GM10266 (cell line): ENCODE results near the gene TRIM17.

Experiments used
- DNase-seq: peaks from one replicate; pipeline ENCODE4 v3.0.0; 2012; ENCODE audit errors: extremely low spot score
- CTCF ChIP-seq: IDR thresholded peaks from 2 replicates; pipeline ENCODE4 v1.5.1; 2012; ENCODE audit warnings: mild to moderate bottlenecking, low read depth; ENCODE audit not compliant: control insufficient read depth, insufficient read depth; ENCODE audit errors: missing control alignments

TRIM17 gene

GRCh38 chr1:228398741-228399461 lies 17.8 kb downstream of the TRIM17 start:
- TF ChIP-seq CTCF, result no peak
- no peak for DNase-seq

GRCh38 chr1:228397966-228398365 lies 18.7 kb downstream of the TRIM17 start:
- TF ChIP-seq CTCF, result no peak
- no peak for DNase-seq

GRCh38 chr1:228396770-228397662 lies 19.6 kb downstream of the TRIM17 start:
- no peak for TF ChIP-seq CTCF
- no peak for DNase-seq

GRCh38 chr1:228394571-228395394 lies 21.9 kb downstream of the TRIM17 start:
- no peak for DNase-seq
- TF ChIP-seq CTCF, result no peak

GRCh38 chr1:228393811-228394570 lies 22.7 kb downstream of the TRIM17 start:
- no peak for TF ChIP-seq CTCF
- no peak for DNase-seq

- no peak for TF ChIP-seq CTCF
Observed at GRCh38 chr1:228393268-228393701, 23.4 kb downstream of the TRIM17 start.

More at GRCh38 chr1:228393268-228393701, 23.4 kb downstream of the TRIM17 start:
- DNase-seq, result no peak
